ENCODE results near the gene GTF3C5.
"Not testable (repeated sequence)": the region's sequence is repeated elsewhere in the genome, so short reads cannot be mapped to it uniquely, and the experiment has no call there.

The GTF3C5 gene

GRCh38 chr9:133090752-133091385, 60.1 kb downstream of the GTF3C5 start:
- no peak for DNase-seq (ENCODE audit: low read depth)

GRCh38 chr9:133094351-133094750, 63.6 kb downstream of the GTF3C5 start:
- not testable (repeated sequence) for DNase-seq (ENCODE audit: low read depth)

- DNase-seq (ENCODE audit: low read depth): no peak
Observed at GRCh38 chr9:133094842-133095393, 64.1 kb downstream of the GTF3C5 start.

- no peak for DNase-seq (ENCODE audit: low read depth)
Observed at GRCh38 chr9:133098104-133098754, 67.4 kb downstream of the GTF3C5 start.

DNA sequence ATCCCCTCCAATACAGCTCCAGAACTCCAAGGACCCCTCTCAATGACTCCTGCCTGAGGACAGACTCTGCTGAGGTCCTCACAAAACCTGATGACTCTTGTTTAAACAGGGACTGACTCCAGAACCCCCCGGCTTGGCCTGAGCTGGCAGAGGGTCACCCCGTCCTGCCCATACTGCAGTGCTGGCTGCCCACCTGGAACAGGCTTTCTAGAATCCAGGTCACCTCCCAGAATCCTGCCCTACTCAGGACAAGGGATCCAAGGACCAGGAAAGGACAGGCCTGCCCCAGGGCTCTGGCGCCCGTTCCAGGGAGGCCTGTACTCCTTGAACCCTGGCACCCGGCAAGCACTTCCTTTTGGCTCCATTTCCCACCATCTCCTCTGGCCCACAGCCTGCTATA, 68.1 kb downstream of the GTF3C5 start:
- DNase-seq (ENCODE audit: low read depth): no peak

GRCh38 chr9:133099726-133100505, 69.1 kb downstream of the GTF3C5 start:
- no peak for DNase-seq (ENCODE audit: low read depth)

DNA sequence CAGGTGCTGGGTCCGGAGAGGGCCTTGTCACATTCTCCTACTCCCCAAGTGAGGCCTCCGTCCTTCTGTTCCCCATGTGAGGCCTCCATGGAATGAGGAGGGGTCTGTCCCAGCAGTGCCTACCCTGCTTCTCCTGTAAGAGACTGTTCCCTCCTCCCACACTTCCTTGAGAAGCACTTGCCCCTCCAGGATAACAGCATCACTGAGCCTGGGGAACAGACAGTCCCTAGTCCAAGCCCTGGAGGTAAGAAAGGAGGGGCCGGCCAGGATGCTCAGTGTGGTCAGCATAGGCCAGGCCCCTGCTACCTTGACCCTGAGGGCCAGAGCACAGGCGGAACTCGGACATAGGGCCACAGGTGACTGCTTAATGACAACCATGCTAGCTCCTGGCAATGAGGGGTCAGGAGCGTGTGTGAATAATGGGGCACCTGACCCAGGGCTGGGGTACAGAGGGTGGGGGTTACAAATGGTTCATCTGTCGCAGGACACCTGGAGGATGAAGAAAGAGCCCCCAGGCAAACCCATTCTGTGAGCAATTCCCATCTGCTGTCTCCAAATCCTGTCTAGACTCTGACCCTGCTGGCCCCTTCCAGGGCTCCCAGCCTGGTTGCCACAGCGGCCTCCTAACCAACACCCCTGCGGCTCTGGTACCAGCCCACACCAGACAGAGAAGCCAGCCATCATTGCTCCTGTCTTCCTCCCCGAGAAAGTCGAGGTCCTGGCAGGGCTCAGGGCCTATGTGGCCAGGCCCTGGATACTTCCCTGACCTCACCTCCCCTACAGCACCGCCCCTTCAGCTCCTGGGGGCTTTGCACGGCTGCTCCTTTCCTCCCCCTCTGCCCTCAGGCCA, 69.9 kb downstream of the GTF3C5 start:
- no peak for DNase-seq (ENCODE audit: low read depth)

DNA sequence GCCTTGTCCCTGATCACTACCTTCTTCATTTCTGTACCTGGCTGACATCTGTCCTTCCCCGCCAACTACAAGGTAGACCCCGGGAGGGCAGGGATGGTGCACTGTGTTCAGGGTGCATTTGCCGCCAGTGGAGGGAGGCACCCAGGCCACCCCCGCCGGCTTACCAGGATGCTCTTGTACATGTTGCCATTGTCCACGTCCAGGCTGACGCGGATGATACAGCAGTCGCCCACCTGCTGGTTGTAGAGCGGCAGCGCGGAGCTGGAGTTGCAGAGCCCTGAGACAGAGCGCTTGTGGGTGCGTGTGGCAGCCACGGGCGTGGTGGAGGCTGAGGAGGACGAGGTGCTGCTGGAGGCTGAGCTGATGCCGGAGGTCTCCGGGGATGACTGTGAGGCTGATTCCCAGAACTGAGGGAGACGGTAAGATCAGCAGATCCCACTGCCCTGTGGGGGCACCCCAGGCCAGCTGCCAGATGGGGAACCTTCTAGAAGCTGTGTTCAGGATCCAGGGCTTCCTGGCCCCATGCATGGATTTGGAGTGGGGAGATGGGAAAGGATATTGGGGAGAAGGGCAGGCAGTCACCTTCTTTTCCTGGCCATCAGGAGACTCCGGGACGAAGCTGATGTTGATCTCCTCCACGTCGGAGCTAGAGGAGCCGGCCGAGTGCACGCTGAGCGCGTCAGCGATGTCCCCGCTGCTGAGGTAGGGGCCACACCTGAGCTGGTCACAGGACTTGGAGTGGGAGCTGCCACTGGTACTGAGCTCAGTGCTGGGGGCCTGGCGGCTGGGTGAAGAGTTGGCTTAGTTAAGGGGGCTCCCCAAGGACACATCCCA, 70.8 kb downstream of the GTF3C5 start:
- DNase-seq (ENCODE audit: low read depth): no peak

DNA sequence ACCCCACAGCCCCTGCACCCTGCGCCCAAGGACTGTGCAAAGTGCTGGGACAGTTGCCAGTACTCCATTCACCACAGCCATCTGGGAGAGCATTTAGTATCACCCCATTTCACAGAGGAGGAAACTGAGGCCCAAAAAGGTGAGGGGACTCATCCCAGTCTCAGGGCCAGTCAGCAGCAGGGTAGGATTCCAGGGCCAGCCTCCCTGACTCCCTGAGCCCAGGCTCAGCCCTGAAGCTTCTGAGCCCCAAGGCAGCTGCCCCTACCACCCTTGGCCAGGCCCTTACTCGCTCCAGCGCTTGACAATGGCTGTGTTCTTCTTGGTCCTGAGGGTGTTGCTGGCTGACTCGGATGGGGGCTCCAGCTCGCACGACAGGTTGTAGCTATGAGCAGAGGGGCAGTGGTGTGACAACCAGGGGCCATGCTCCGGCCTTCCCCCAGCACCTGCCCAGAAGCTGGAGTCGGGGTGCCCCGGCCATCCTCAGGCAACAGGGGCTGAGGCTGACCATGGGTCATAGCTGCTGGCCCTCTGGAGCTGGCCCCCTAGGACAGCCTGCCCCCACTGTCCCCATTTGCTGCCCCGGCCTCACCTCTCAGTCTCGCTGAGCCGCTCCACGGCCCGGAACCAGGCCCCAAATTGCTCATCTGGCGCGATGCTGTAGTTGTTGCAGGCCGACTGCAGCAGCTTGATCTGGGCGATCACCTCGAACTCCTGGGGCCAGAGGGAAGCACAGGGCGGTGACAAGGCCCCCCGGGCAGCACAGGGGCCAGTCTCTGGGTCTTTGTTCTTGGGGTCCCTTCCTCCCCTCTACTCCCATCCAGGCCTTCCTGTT, 71.6 kb downstream of the GTF3C5 start:
- no peak for DNase-seq (ENCODE audit: low read depth)

- DNase-seq (ENCODE audit: low read depth): no peak
Observed at GRCh38 chr9:133103183-133103986, 72.6 kb downstream of the GTF3C5 start.

GRCh38 chr9:133103987-133104505, 73.2 kb downstream of the GTF3C5 start:
- DNase-seq (ENCODE audit: low read depth): no peak

DNA sequence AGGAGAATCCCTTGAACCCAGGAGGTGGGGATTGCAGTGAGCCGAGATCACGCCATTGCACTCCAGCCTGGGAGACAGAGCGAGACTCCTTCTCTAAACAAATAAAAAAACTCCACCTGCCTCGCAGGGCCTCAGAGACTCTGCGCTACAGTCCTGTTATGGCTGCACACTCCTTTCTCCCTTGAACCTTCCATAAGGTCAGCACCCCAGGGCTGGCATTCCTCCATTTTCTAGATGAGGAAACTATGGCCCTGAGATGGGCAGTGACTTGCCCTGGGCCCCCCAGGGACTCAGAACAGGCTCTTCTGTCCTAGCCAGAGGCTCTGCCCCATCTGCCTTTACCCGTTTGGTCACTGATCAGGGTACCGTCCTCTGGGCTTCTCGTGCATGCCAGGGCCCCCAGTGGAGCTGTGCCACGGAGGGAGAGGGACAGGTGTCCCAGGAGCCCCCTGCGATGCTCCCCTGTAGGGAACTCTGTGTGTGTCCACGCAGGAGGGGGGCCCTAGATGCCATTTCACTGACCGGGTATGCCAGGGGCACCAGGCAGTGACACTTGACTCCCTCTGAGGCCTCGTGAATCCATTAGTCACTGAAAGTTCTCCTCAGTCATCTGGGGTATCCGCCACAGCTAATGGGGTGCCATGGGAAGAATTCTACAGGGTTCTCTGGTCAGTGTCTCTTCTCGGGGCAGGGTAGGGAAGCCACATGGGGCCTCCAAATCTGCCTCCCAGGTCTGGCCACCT, 74.1 kb downstream of the GTF3C5 start:
- DNase-seq (ENCODE audit: low read depth): no peak

DNA sequence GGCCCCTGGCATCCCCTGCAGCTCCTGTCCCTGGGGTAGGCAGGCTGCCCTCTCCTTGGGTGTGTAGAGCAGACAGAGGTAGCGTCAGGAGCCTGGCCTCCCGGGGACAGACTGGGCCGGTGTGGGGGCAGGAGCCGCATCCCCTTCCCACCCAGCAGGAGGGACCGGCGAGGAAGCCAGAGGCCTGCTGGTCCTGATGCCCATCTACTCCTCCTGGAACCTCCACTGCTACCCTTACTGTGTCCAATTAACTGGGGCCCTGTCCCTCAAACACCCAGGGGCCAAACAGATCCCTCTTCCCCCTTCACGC, 74.6 kb downstream of the GTF3C5 start:
- DNase-seq (ENCODE audit: low read depth): no peak

DNA sequence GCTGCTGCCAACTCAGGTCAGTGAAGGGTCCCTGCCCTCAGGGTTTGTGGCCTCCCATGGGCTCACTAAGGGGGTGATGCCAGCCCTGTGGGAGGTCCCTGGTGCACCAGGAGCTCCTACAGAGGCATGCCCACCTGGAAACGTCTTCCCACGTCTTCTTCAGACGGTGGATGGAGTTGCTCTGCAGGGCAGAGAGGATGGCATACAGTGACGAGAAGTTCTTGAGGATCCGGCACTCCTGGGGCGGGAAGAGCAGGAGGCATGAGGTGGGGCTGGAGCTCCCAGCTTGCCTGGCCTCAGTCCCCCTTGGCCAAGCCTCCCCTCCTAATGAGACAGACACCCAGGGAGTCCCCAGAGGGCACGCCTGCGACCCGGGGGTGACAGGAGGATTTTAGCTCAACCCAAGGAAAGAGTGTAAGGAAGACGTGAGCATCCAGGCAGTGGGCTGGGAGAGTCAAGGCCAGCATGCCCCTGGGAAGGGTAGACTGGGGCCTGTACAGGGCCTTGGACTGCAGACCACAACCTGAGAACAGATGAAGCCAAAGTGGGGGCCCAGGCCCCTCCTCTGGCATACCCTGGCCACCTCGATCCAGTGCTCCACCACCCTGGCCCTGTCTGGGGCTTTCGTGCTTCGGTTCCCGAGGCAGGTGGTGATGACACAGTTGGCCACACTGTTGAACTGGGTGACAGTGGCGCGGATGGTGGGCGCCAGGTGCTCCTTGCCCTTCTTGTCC, 75.9 kb downstream of the GTF3C5 start:
- no peak for DNase-seq (ENCODE audit: low read depth)

DNA sequence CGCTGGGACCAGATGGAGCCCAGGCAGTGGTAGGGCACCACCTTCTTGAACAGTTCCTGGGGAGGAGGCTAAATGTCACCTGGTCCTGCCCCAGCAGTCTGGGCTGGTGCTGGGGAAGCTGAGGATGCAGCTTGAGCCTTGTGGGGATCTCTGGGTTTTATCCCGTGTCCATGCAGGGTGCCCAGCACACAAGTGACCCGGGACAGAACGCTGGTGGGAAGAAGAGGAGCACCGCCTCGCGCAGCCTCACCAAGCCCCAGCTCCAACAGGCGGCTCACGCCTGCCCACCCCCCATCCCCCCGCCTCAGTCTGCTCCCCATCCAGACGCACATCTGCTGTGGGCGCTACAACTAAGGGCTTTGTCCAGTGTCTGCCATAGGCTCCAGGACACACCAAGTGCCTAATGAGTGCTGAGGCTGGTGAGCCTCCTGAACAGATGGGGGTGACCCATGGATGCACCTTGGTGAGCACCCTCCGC, 76.5 kb downstream of the GTF3C5 start:
- no peak for DNase-seq (ENCODE audit: low read depth)

Measured in T follicular helper cell (primary cell).